Esophagus muscularis mucosa (tissue), 4 donors: ENCODE data around the gene SNRPD2. TPM values are rescaled to one million over a fixed set of nuclear protein-coding genes. Genes with fewer than 3 reads are reported as not detected.

Experiments used
- DNase-seq: peaks from one replicate; pipeline ENCODE4 v3.0.0-alpha.2; 2017; ENCODE audit errors: extremely low spot score
- H3K27ac ChIP-seq, 4 donors: fragments of 200-600 bp; sonication (generic); replicated peaks in 1 of 4; 1 replicate in 3 of 4; 2 replicates in 1 of 4; pipeline ENCODE4 v1.5.1; 2016 to 2019; ENCODE audit warnings: mild to moderate bottlenecking in 1 of 4
- H3K27me3 ChIP-seq, 4 donors: fragments of 200-600 bp; sonication (generic); one replicate each; pipeline versions ENCODE4 v1.5.1 to v1.6.0; 2016 to 2019
- H3K36me3 ChIP-seq, 4 donors: fragments of 200-600 bp; sonication (generic); one replicate each; pipeline ENCODE4 v1.5.1; 2016 to 2019
- H3K4me1 ChIP-seq, 4 donors: fragments of 200-600 bp; sonication (generic); one replicate each; pipeline ENCODE4 v1.5.1; 2016 to 2019
- H3K4me3 ChIP-seq, 4 donors: fragments of 200-600 bp; sonication (generic); 1 replicate in 2 of 4; 2 replicates in 2 of 4; pipeline ENCODE4 v1.5.1; 2016 to 2019; ENCODE audit warnings: mild to moderate bottlenecking in 4 of 4, moderate library complexity in 1 of 4
- H3K9me3 ChIP-seq, 4 donors: fragments of 200-600 bp; sonication (generic); 1 replicate in 3 of 4; 2 replicates in 1 of 4; pipeline ENCODE4 v1.5.1; 2016 to 2019
- EP300 ChIP-seq: sonication (generic); formaldehyde crosslinking; IDR thresholded peaks from one replicate; pipeline ENCODE4 v1.6.1; 2017; ENCODE audit warnings: antibody characterized with exemption
- POLR2A ChIP-seq: fragments of 450-650 bp; IDR thresholded peaks from one replicate; pipeline ENCODE4 v1.6.1; 2017; ENCODE audit warnings: antibody characterized with exemption, moderate library complexity, mild to moderate bottlenecking, low read depth
- POLR2AphosphoS5 ChIP-seq, 2 donors: sonication (generic); formaldehyde crosslinking; IDR thresholded peaks; one replicate each; pipeline ENCODE4 v1.6.1; 2017; ENCODE audit warnings: antibody characterized with exemption in 2 of 2
- WGBS: methylation state at CpG from one replicate; pipeline ENCODE4 v1.1.5; 2018; 5-methylcytosine and 5-hydroxymethylcytosine counted together
- intact Hi-C: fragments of 100-400 bp; cut with DNase I; formaldehyde crosslinking; loops from one replicate; pipeline ENCODE4 v1.15.1; 2023
- total RNA-seq, 4 donors: library from RNA; depleted of rRNA; stranded (reverse); fragments of >200 nt; gene quantifications; one replicate each; pipeline versions ENCODE4 v1.1.0 to v1.2.1, GENCODE V29; 2016
- TF ChIP-seq, protein P1 (sequence below), 3 experiments: fragments of 200-600 bp in 2 of 3; fragments of 450-650 bp in 1 of 3; sonication (generic) in 2 of 3; IDR thresholded peaks; one replicate each; pipeline ENCODE4 v1.5.1; 2017 to 2019; ENCODE audit warnings: antibody characterized with exemption in 3 of 3, mild to moderate bottlenecking in 2 of 3, moderate library complexity in 1 of 3

The SNRPD2 gene
- total RNA-seq: 100 to 1,000 TPM; 107 to 167 (median 139) TPM

- H3K4me1 ChIP-seq: peaks cover 7 to 26% (median 20%) of the 10 kb centered on the region in 4 donors
- 2% methylated on average over 25 of the region's 36 CpGs for WGBS
- peak; percentile 58 for TF ChIP-seq POLR2A
- no peak for TF ChIP-seq EP300
- TF ChIP-seq, protein P1, sequence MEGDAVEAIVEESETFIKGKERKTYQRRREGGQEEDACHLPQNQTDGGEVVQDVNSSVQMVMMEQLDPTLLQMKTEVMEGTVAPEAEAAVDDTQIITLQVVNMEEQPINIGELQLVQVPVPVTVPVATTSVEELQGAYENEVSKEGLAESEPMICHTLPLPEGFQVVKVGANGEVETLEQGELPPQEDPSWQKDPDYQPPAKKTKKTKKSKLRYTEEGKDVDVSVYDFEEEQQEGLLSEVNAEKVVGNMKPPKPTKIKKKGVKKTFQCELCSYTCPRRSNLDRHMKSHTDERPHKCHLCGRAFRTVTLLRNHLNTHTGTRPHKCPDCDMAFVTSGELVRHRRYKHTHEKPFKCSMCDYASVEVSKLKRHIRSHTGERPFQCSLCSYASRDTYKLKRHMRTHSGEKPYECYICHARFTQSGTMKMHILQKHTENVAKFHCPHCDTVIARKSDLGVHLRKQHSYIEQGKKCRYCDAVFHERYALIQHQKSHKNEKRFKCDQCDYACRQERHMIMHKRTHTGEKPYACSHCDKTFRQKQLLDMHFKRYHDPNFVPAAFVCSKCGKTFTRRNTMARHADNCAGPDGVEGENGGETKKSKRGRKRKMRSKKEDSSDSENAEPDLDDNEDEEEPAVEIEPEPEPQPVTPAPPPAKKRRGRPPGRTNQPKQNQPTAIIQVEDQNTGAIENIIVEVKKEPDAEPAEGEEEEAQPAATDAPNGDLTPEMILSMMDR (IDR thresholded peaks at IDR 0.05): no peak
- TF ChIP-seq POLR2AphosphoS5 (IDR thresholded peaks at IDR 0.05): peak; percentile 96 to 97
- DNase-seq: peak; percentile 98
- H3K27me3 ChIP-seq: no peaks in the 10 kb centered on the region
- H3K36me3 ChIP-seq: peaks cover 16 to 39% (median 31%) of the 10 kb centered on the region in 4 donors
- H3K27ac ChIP-seq: peak within 1 kb of the TSS; percentile 86 to 96 (median 92)
- peak within 1 kb of the TSS; percentile 65 to 78 (median 73) for H3K4me3 ChIP-seq
- intact Hi-C loops: loop anchor here (2.0 kb wide), 1 partner anchor 75 kb away; no protein-coding TSS in a partner anchor
- H3K9me3 ChIP-seq: no peaks in the 10 kb centered on the region
Measured at GRCh38 chr19:45691516-45692186, at the start of gene SNRPD2. Gene SNRPD2, minus strand, starts transcription at chr19:45691953. Its CDS starts 65 bp downstream, at chr19:45691888.

DNA sequence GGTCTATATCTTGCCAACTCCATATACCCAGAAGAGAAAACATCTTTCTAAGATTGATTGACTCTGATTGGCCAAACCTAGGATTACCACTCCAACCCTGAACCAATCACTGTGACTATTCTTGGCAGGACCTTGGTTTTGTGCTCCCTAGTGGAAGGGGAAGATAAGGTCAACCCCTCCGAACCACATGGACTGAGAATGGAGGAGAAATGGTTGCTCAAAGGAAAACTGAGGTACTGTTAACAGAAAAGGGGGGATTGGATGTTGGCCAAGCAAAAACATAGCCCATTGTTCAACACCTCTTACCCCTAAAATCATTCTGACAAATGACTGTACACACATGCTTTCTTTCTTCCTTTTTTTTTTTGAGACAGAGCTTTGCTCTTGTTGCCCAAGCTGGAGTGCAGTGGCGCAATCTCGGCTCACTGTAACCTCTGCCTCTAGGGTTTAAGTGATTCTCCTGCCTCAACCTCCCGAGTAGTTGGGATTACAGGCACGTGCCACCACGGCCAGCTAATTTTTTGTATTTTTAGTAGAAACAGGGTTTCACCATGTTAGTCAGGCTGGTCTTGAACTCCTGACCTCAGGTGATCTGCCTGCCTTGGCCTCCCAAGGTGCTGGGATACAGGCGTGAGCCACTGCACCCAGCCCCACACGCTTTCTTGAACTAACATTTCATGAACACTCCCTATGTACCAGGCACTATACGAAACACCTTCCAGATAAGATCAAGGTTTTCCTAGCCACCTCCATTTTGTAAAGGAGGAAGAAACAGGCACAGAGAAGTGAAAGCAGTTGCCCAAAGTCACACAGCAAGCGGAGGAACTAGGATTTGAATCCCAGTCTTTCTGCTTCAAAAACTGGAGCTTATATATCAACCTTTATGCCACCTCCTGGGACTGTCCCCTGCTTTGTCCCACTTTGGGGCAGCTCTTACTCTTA is 48.0 kb upstream of the SNRPD2 start:
- Histone ChIP-seq H3K27me3 (no peaks in the 10 kb centered on the region), H3K4me3 (no peak overlapping the region), H3K9me3 (no peaks in the 10 kb centered on the region), H3K36me3 (no peaks in the 10 kb centered on the region), H3K4me1 (peaks cover 0 to 9% (median 0%) of the 10 kb centered on the region in 4 donors), H3K27ac (no peak overlapping the region)
- WGBS: 87% methylated on average over 10 of the region's 10 CpGs
- intact Hi-C loops: no loop called here
- TF ChIP-seq, protein P1 (IDR thresholded peaks at IDR 0.05): no peak
- TF ChIP-seq EP300 (no peak), POLR2AphosphoS5 (IDR thresholded peaks at IDR 0.05) (no peak), POLR2A (no peak)
- no peak for DNase-seq

DNA sequence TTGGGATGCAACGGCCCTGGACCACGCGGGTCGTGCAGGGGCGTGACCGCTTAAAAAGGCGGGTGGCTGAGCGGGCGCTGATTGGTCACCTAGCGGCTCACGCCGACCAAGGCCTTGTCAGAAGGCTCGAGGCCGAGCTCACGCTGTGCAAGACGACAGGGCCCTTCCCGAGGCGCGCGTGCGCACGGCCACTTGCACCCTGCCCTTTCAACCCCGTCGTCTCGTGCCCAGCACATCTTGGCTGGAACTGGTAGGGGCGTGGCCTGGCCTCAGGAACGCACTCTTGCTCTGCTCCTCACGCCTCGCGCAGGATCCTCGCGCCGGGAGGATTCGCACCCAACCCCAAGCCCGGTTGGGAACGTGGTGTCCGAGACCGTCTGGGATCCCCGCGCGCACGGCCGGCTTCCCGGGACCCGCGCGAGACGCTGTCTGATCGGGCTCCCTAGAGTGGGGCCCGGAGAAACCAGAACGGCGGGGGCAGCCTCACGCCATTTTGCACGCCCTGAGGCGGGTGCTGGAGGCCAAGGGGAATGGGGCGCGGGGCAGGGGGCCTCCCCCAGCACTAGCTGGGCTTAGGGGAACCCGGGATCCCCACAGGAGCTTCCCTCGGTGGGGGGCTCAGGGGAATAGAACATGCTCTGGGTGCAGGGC is 41.5 kb upstream of the SNRPD2 start, which contains the start of gene MEIOSIN:
Gene MEIOSIN (plus strand): TSS at position 280 of the 651 bp plus-strand sequence. CDS start 1,938 bp downstream, outside the sequence.
- intact Hi-C loops: no loop called here
- Histone ChIP-seq H3K27me3 (no peaks in the 10 kb centered on the region), H3K36me3 (no peaks in the 10 kb centered on the region), H3K4me3 (no peak within 1 kb of the TSS), H3K4me1 (peaks cover 11 to 26% (median 20%) of the 10 kb centered on the region in 4 donors), H3K9me3 (no peaks in the 10 kb centered on the region), H3K27ac (no peak within 1 kb of the TSS)
- WGBS: 92% methylated on average over 57 of the region's 59 CpGs
- no peak for DNase-seq
- TF ChIP-seq POLR2A (no peak), EP300 (no peak), POLR2AphosphoS5 (IDR thresholded peaks at IDR 0.05) (no peak)
- TF ChIP-seq, protein P1 (IDR thresholded peaks at IDR 0.05): no peak

DNA sequence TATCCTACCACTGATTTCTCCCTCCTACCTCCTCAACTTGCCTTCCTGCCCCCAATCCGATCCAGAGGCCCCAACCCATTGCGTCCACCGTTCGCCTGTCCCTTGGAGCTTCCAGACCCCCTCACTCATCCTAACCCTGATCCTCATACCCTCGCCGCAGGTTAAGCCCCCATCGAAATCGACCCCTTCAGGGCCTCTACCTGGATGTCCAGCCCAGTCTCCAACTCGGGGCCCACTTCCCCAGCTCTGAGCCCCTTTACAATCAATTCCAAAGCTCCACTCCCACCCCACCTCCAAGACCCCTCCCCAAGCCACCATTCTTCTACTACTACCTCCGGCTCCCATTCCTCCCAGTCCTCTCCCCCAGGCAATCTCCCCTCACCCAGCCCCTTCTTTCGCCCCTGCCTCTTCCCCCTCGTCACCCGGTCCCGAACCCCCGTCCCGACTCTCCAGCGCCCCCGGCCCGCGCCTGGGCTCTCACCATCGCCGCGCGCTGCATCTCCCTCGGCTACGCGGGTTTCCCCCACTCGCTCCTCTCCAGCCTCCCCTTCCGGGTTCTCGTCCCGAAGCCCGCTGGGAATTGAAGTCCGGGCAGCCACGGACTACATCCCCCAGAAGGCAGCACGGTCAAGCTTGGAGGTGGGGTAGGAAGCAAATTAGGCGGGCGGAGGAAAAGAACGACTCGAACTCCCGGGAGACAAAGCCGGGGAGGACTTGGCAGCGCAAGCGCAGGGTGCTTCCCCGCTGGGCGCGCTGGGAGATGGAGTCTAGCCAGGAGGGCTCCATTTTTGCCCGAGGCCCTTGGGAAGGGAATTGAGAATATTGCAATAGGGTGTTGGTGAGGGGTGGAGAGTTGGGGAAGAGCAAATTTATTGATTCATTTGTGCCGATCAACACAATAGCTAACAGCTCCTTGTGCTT is 38.9 kb upstream of the SNRPD2 start, which contains the start of gene FBXO46:
Gene FBXO46 (minus strand): TSS at position 529 of the 921 bp plus-strand sequence. CDS start 17,401 bp downstream, outside the sequence.
- under 1% methylated on average over 48 of the region's 48 CpGs for WGBS
- DNase-seq: peak; percentile 99
- TF ChIP-seq, protein P1 (IDR thresholded peaks at IDR 0.05): peak in 1 of 3 experiments; percentile 28
- TF ChIP-seq EP300: no peak
- TF ChIP-seq POLR2AphosphoS5 (IDR thresholded peaks at IDR 0.05): peak; percentile 93 to 99
- peak; percentile 63 for TF ChIP-seq POLR2A
- Histone ChIP-seq H3K27me3 (no peaks in the 10 kb centered on the region), H3K4me3 (peak within 1 kb of the TSS; percentile 69 to 85 (median 79)), H3K9me3 (no peaks in the 10 kb centered on the region), H3K27ac (peak within 1 kb of the TSS; percentile 73 to 85 (median 78)), H3K4me1 (peaks cover 11 to 34% (median 25%) of the 10 kb centered on the region in 4 donors), H3K36me3 (peaks cover 0 to 6% (median 0%) of the 10 kb centered on the region in 4 donors)
- intact Hi-C loops: no loop called here
